GM18867 (cell line): ENCODE measurements around the gene MASP2.
"Not testable (repeated sequence)": the region's sequence is repeated elsewhere in the genome, so short reads cannot be mapped to it uniquely, and the experiment has no call there.

ENCODE experiments used
- ATAC-seq: cut with Tn5 transposase; IDR thresholded peaks from one replicate; pipeline ENCODE4 v1.9.1; 2021; ENCODE audit warnings: mild to moderate bottlenecking, moderate library complexity; ENCODE audit not compliant: unreplicated experiment

MASP2 gene

GRCh38 chr1:10992004-10992403 is 55.0 kb downstream of the MASP2 start:
- ATAC-seq, result not testable (repeated sequence)

GRCh38 chr1:10990828-10991227 is 56.2 kb downstream of the MASP2 start:
- no peak for ATAC-seq

- ATAC-seq, result not testable (repeated sequence)
Measured at GRCh38 chr1:10989920-10990516, 57.0 kb downstream of the MASP2 start.

GRCh38 chr1:10989095-10989494 is 57.9 kb downstream of the MASP2 start:
- ATAC-seq, result no peak

- no peak for ATAC-seq
Measured at GRCh38 chr1:10987840-10988417, 59.1 kb downstream of the MASP2 start.

GRCh38 chr1:10986525-10986890 is 60.5 kb downstream of the MASP2 start:
- no peak for ATAC-seq

- ATAC-seq, result no peak
Measured at GRCh38 chr1:10980841-10981727, 66.0 kb downstream of the MASP2 start.

GRCh38 chr1:10980094-10980577 is 66.9 kb downstream of the MASP2 start:
- no peak for ATAC-seq

- no peak for ATAC-seq
Measured at GRCh38 chr1:10979483-10979920, 67.5 kb downstream of the MASP2 start.

GRCh38 chr1:10978719-10979118 is 68.3 kb downstream of the MASP2 start:
- no peak for ATAC-seq
